Measurements from ENCODE around the gene EFCC1.

Gene EFCC1

GRCh38 chr3:129035360-129036221 is 34.5 kb downstream of the EFCC1 start:
- no peak for TF ChIP-seq CTCF (IDR thresholded peaks at IDR 0.05; ENCODE audit: insufficient read depth, low read length, missing control alignments)
- ChIA-PET POLR2A (no interaction called here), CTCF (interaction anchor here (1.1 to 6.1 kb wide), 3 partner anchors 15 to 18 kb away, joined by 3 to 50 read pairs (median 10); no protein-coding TSS in a partner anchor)
- H3K4me3 ChIP-seq (ENCODE audit: low read depth, low read length) = no peak overlapping the region
- no peak for DNase-seq (ENCODE audit: low read depth, low spot score)

GRCh38 chr3:129036222-129037092 is 35.4 kb downstream of the EFCC1 start:
- ChIA-PET POLR2A (no interaction called here), CTCF (interaction anchor here (0.8 to 6.1 kb wide), 3 partner anchors 8 to 209 kb away, joined by 3 to 50 read pairs (median 7); no protein-coding TSS in a partner anchor)
- no peak for DNase-seq (ENCODE audit: low read depth, low spot score)
- no peak overlapping the region for H3K4me3 ChIP-seq (ENCODE audit: low read depth, low read length)
- TF ChIP-seq CTCF (IDR thresholded peaks at IDR 0.05; ENCODE audit: insufficient read depth, low read length, missing control alignments) = no peak

GRCh38 chr3:129037093-129037419 is 36.0 kb downstream of the EFCC1 start:
- DNase-seq (ENCODE audit: low read depth, low spot score) = no peak
- CTCF ChIA-PET = interaction anchor here (0.8 to 6.1 kb wide), 3 partner anchors 9 to 208 kb away, joined by 3 to 50 read pairs (median 7); no protein-coding TSS in a partner anchor
- H3K4me3 ChIP-seq (ENCODE audit: low read depth, low read length) = no peak overlapping the region
- POLR2A ChIA-PET = no interaction called here
- no peak for TF ChIP-seq CTCF (IDR thresholded peaks at IDR 0.05; ENCODE audit: insufficient read depth, low read length, missing control alignments)

GRCh38 chr3:129038121-129038855 is 37.2 kb downstream of the EFCC1 start:
- ChIA-PET POLR2A (no interaction called here), CTCF (interaction anchor here (1.8 to 6.1 kb wide), 2 partner anchors 14 to 207 kb away, joined by 7 to 50 read pairs; no protein-coding TSS in a partner anchor)
- no peak for DNase-seq (ENCODE audit: low read depth, low spot score)
- no peak overlapping the region for H3K4me3 ChIP-seq (ENCODE audit: low read depth, low read length)
- TF ChIP-seq CTCF (IDR thresholded peaks at IDR 0.05; ENCODE audit: insufficient read depth, low read length, missing control alignments) = no peak

- DNase-seq (ENCODE audit: low read depth, low spot score) = no peak
- TF ChIP-seq CTCF (IDR thresholded peaks at IDR 0.05; ENCODE audit: insufficient read depth, low read length, missing control alignments) = no peak
- no peak overlapping the region for H3K4me3 ChIP-seq (ENCODE audit: low read depth, low read length)
- ChIA-PET CTCF (interaction anchor here (1.0 to 6.1 kb wide), 3 partner anchors 13 to 69 kb away, joined by 3 to 50 read pairs (median 5); no protein-coding TSS in a partner anchor), POLR2A (no interaction called here)
These were observed 38.4 kb downstream of the EFCC1 start for GRCh38 chr3:129039271-129040038.
